Right atrium auricular region (tissue), 2 donors: ENCODE measurements around the gene ARHGEF38. TPM values are rescaled to one million over a fixed set of nuclear protein-coding genes. Genes with fewer than 3 reads are reported as not detected.

Source experiments
- DNase-seq: peaks from one replicate; pipeline ENCODE4 v3.0.0-alpha.2; 2019; ENCODE audit warnings: low spot score
- H3K27ac ChIP-seq, 2 donors: fragments of 200-600 bp; sonication (generic); 1 replicate in 1 of 2; 2 replicates in 1 of 2; pipeline ENCODE4 v1.5.1; 2016 to 2019
- H3K27me3 ChIP-seq, 2 donors: fragments of 200-600 bp; sonication (generic); one replicate each; pipeline versions ENCODE4 v1.5.1 to v1.6.0; 2017 to 2019
- H3K36me3 ChIP-seq: fragments of 200-600 bp; sonication (generic); one replicate; pipeline ENCODE4 v1.5.1; 2016
- H3K4me1 ChIP-seq, 2 donors: fragments of 200-600 bp; sonication (generic); one replicate each; pipeline versions ENCODE4 v1.5.1 to v1.6.0; 2017 to 2019
- H3K4me3 ChIP-seq, 2 donors: fragments of 200-600 bp; sonication (generic); 1 replicate in 1 of 2; 2 replicates in 1 of 2; pipeline ENCODE4 v1.5.1; 2017 to 2019; ENCODE audit warnings: mild to moderate bottlenecking in 1 of 2, moderate library complexity in 1 of 2
- H3K9me3 ChIP-seq, 2 donors: fragments of 200-600 bp; sonication (generic); one replicate each; pipeline ENCODE4 v1.5.1; 2019
- total RNA-seq, 2 donors: library from RNA; depleted of rRNA; stranded (reverse); fragments of >200 nt; gene quantifications; one replicate each; pipeline ENCODE4 v1.1.0, GENCODE V29; 2016
- TF ChIP-seq, protein P1 (sequence below), 2 donors: fragments of 200-600 bp; sonication (generic); IDR thresholded peaks; one replicate each; pipeline ENCODE4 v1.5.1; 2019; ENCODE audit warnings: antibody characterized with exemption in 2 of 2

The ARHGEF38 gene
- total RNA-seq, 2 donors from 2014 or later: not detected

DNA sequence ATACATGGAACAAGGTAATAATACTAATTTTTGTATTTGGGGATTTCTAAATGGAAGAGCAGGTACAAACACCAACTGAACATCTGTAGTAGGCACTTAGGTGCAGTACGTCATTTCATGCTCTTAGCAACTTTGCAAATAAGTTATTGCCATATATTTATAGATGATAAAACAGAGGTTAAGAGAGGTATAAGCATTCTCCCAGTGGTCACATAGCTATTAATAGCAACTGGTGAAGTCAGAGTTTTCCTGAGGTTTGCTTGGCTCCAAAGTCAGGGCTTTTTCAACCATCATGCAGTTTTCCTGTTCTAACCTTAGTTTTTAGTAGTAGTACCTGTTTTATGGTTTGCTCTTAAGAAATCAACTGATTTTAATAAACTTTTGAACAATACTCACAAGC lies 10.9 kb downstream of the ARHGEF38 start:
- no peaks in the 10 kb centered on the region for H3K9me3 ChIP-seq
- no peak for DNase-seq
- H3K4me1 ChIP-seq: no peaks in the 10 kb centered on the region
- no peaks in the 10 kb centered on the region for H3K27me3 ChIP-seq
- TF ChIP-seq, protein P1, sequence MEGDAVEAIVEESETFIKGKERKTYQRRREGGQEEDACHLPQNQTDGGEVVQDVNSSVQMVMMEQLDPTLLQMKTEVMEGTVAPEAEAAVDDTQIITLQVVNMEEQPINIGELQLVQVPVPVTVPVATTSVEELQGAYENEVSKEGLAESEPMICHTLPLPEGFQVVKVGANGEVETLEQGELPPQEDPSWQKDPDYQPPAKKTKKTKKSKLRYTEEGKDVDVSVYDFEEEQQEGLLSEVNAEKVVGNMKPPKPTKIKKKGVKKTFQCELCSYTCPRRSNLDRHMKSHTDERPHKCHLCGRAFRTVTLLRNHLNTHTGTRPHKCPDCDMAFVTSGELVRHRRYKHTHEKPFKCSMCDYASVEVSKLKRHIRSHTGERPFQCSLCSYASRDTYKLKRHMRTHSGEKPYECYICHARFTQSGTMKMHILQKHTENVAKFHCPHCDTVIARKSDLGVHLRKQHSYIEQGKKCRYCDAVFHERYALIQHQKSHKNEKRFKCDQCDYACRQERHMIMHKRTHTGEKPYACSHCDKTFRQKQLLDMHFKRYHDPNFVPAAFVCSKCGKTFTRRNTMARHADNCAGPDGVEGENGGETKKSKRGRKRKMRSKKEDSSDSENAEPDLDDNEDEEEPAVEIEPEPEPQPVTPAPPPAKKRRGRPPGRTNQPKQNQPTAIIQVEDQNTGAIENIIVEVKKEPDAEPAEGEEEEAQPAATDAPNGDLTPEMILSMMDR (IDR thresholded peaks at IDR 0.05): no peak
- no peak overlapping the region for H3K4me3 ChIP-seq
- no peaks in the 10 kb centered on the region for H3K36me3 ChIP-seq
- no peak overlapping the region for H3K27ac ChIP-seq

DNA sequence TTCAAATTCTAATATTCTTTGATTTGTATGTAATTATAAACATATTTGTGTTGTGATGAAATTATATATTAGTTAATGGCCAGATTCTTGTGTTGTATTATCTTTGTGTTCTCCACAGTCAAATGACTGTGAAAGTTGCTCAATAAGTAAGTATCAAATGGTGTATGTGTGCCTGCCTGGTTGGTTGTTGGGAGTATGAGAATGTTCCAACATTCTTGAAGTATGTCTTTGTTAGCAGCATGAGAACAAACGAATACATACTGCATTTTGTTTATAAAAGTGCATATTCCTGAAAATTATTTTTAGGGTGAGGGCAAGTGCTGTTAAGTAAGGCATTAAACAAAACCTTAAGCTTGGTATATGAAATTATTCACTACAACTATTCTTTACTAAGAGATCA lies 16.2 kb downstream of the ARHGEF38 start:
- Histone ChIP-seq H3K27ac (no peak overlapping the region), H3K36me3 (no peaks in the 10 kb centered on the region)
- TF ChIP-seq, protein P1 (IDR thresholded peaks at IDR 0.05): no peak

DNA sequence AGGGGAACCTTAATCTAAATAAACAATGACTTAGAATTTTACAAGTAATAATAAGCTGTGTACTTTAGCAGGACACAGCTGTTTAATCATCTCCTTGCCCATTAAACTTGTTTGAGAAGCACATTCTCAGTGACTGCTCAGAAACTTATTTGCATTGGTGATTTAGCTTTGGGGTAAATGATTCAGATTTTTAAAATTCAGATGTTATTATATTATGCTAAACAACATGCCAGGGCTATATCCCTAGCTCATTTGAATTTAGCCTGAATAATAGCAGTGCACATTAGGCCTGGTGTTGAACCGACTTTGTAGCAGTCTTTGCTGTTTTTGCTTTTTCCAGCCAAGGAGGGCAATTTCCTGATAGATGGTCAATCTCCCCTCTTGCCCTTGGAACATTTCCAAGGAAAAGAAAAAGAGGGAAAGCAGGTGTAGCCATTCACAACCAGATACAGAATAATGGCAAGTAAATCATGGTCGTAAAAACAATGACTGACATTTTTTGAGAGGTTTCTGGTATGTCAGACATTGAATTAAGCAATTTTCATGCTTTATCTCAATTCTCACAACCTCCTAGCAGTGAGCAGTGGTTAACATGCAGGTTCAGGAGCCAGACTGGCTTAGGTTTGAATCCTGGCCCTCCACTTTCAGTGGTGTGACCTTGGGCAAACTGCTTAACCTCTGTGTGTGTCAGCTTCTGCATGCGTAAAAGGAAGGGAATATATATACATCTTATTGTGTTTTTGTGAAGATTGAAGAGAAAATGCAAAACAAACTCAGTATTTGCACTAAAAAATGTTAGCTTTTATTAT lies 16.8 kb downstream of the ARHGEF38 start:
- H3K4me1 ChIP-seq: no peaks in the 10 kb centered on the region
- TF ChIP-seq, protein P1 (IDR thresholded peaks at IDR 0.05): no peak
- no peak overlapping the region for H3K27ac ChIP-seq
- no peaks in the 10 kb centered on the region for H3K27me3 ChIP-seq
- H3K4me3 ChIP-seq: no peak overlapping the region
- H3K9me3 ChIP-seq: no peaks in the 10 kb centered on the region
- no peak for DNase-seq
- H3K36me3 ChIP-seq: no peaks in the 10 kb centered on the region

More for the DNA sequence above, 16.2 kb downstream of the ARHGEF38 start:
- H3K9me3 ChIP-seq: no peaks in the 10 kb centered on the region
- no peak for DNase-seq
- no peaks in the 10 kb centered on the region for H3K4me1 ChIP-seq
- H3K27me3 ChIP-seq: no peaks in the 10 kb centered on the region
- no peak overlapping the region for H3K4me3 ChIP-seq

DNA sequence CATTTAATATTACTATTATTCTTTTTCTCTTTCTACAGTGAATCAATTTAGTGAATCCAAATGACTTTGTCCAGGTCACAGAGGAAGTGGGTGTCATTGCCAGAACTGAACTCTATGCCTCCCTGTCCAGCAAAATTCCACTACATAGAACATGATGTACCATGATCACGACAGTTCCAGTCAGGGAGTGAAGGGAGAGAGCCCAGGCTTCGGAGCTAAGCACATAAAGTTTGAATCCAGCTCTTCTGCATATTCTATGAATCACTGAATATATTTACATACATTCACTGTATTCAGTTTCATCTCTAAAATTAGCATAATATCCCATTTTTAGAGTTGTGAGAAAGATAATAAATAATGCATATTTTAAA lies 17.4 kb downstream of the ARHGEF38 start:
- TF ChIP-seq, protein P1 (IDR thresholded peaks at IDR 0.05): no peak
- no peak overlapping the region for H3K27ac ChIP-seq
- H3K9me3 ChIP-seq: no peaks in the 10 kb centered on the region
- no peaks in the 10 kb centered on the region for H3K36me3 ChIP-seq
- no peaks in the 10 kb centered on the region for H3K4me1 ChIP-seq
- no peaks in the 10 kb centered on the region for H3K27me3 ChIP-seq
- no peak for DNase-seq
- H3K4me3 ChIP-seq: no peak overlapping the region

DNA sequence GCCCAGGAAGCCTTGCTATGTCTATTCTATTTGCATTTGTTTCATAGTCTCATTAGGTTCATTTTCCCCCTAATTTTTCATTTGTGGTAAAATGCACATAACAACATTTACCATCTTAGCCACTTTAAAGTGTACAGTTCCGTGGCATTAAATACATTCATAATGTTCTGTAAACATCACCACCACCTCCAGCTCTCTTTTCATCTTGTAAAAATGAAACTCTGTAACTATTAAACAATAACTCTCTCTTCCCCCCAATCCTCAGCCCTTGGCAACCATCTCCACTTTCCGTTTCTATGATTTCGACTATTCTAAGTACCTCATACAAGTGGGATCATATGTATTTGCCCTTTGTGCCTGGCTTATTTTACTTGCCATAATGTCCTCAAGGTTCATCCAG lies 19.9 kb downstream of the ARHGEF38 start:
- Histone ChIP-seq H3K4me3 (no peak overlapping the region), H3K9me3 (no peaks in the 10 kb centered on the region), H3K27me3 (no peaks in the 10 kb centered on the region), H3K36me3 (no peaks in the 10 kb centered on the region), H3K27ac (no peak overlapping the region), H3K4me1 (no peaks in the 10 kb centered on the region)
- TF ChIP-seq, protein P1 (IDR thresholded peaks at IDR 0.05): no peak
- no peak for DNase-seq
